H1 (cell line): ENCODE results near the gene MYLIP.

Source experiments
- CHD2 ChIP-seq: IDR thresholded peaks from 2 replicates; pipeline ENCODE4 v1.6.1; 2012; ENCODE audit warnings: low read length, improper control_type of control experiment
- CTCF ChIP-seq, 3 experiments: IDR thresholded peaks; 1 replicate in 2 of 3; 2 replicates in 1 of 3; pipeline versions ENCODE4 v1.5.1 to v1.6.1; 2011; ENCODE audit warnings: low read length in 3 of 3, mild to moderate bottlenecking in 3 of 3, inconsistent platforms in 2 of 3, low read depth in 1 of 3, moderate library complexity in 1 of 3; ENCODE audit not compliant: insufficient read depth in 1 of 3; ENCODE audit errors: control extremely low read depth in 1 of 3
- EZH2 ChIP-seq: fragments of 200-600 bp; sonication (generic); IDR thresholded peaks from 2 replicates; pipeline ENCODE4 v1.7.1; 2012; ENCODE audit warnings: low read depth, mild to moderate bottlenecking, moderate library complexity, low read length, inconsistent platforms; ENCODE audit not compliant: severe bottlenecking
- MAFK ChIP-seq: IDR thresholded peaks from 2 replicates; pipeline ENCODE4 v1.6.1; 2012; ENCODE audit warnings: low read depth, mild to moderate bottlenecking, improper control_type of control experiment, low read length
- PHF8 ChIP-seq: fragments of 200-600 bp; sonication (generic); conservative IDR thresholded peaks from 2 replicates; pipeline ENCODE4 v1.7.1; 2012; ENCODE audit warnings: low read depth, mild to moderate bottlenecking, inconsistent platforms, low read length, moderate library complexity
- POLR2A ChIP-seq, 2 experiments: IDR thresholded peaks; 1 replicate in 1 of 2; 2 replicates in 1 of 2; pipeline ENCODE4 v1.6.1; 2011; ENCODE audit warnings: low read depth in 2 of 2, low read length in 2 of 2, mild to moderate bottlenecking in 2 of 2; ENCODE audit errors: control extremely low read depth in 1 of 2
- RAD21 ChIP-seq, 2 experiments: IDR thresholded peaks in 1 of 2; conservative IDR thresholded peaks in 1 of 2; 2 replicates each; pipeline ENCODE4 v1.6.1; 2011; ENCODE audit warnings: low read depth in 2 of 2, low read length in 2 of 2, improper control_type of control experiment in 1 of 2, inconsistent platforms in 1 of 2, mild to moderate bottlenecking in 1 of 2, moderate library complexity in 1 of 2
- SIN3A ChIP-seq, 2 experiments: IDR thresholded peaks in 1 of 2; conservative IDR thresholded peaks in 1 of 2; 2 replicates each; pipeline ENCODE4 v1.6.1; 2011 to 2012; ENCODE audit warnings: low read length in 2 of 2, improper control_type of control experiment in 1 of 2, low read depth in 1 of 2, mild to moderate bottlenecking in 1 of 2
- SIX5 ChIP-seq: IDR thresholded peaks from 2 replicates; pipeline ENCODE4 v1.6.1; 2011; ENCODE audit warnings: mild to moderate bottlenecking, low read depth, low read length
- SP1 ChIP-seq: IDR thresholded peaks from 2 replicates; pipeline ENCODE4 v1.6.1; 2011; ENCODE audit warnings: low read depth, low read length
- USF2 ChIP-seq: IDR thresholded peaks from 2 replicates; pipeline ENCODE4 v1.6.1; 2011; ENCODE audit warnings: low read length, improper control_type of control experiment

- TF ChIP-seq SIN3A (conservative IDR thresholded peaks at IDR 0.05 in 1 of 2, IDR thresholded peaks at IDR 0.05 in 1 of 2; ENCODE audit: low read depth in 1 of 2, low read length in 2 of 2) (no peak), MAFK (no peak), PHF8 (no peak), CHD2 (no peak), CTCF (IDR thresholded peaks at IDR 0.05; ENCODE audit: control extremely low read depth in 1 of 3, insufficient read depth in 1 of 3, low read depth in 1 of 3, low read length in 3 of 3) (no peak), SIX5 (no peak), USF2 (no peak), RAD21 (IDR thresholded peaks at IDR 0.05 in 1 of 2, conservative IDR thresholded peaks at IDR 0.05 in 1 of 2; ENCODE audit: low read depth in 2 of 2, low read length in 2 of 2) (no peak), SP1 (no peak), POLR2A (IDR thresholded peaks at IDR 0.05; ENCODE audit: control extremely low read depth in 1 of 2, low read depth in 2 of 2, low read length in 2 of 2) (no peak), EZH2 (no peak)
These were observed 52.8 kb downstream of the MYLIP start for GRCh38 chr6:16181439-16182297.
